GM19023 (cell line): ENCODE data around the gene HLCS.

Experiments
- ATAC-seq: cut with Tn5 transposase; IDR thresholded peaks from one replicate; pipeline ENCODE4 v1.9.1; 2021; ENCODE audit warnings: mild to moderate bottlenecking, moderate library complexity; ENCODE audit not compliant: unreplicated experiment

Gene HLCS

DNA sequence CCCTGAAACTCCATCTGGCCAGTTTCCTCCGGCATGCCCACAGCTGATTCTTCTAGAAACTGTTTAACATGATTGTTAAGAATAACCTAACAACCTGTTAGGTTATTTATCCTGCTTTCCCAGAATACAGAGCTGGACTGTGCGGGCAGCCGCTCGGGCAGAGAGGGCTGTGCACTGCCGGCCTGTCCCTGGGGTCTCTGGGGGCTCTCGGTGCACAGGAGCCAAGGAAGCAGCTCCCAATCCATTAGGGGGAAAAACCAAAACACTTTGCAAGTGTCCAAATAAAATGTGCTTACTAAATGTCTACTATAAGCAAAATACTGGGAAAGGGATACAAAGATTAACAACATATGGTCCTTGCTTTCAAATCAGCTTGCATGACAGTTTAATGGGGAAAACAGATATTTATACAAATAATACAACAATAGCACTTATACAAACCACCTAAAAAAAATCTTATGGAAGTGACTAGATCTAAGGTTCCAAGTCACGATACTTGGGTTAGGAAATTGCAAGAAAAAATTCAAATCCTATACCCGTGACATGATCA is 50.7 kb downstream of the HLCS start:
- ATAC-seq, result no peak

DNA sequence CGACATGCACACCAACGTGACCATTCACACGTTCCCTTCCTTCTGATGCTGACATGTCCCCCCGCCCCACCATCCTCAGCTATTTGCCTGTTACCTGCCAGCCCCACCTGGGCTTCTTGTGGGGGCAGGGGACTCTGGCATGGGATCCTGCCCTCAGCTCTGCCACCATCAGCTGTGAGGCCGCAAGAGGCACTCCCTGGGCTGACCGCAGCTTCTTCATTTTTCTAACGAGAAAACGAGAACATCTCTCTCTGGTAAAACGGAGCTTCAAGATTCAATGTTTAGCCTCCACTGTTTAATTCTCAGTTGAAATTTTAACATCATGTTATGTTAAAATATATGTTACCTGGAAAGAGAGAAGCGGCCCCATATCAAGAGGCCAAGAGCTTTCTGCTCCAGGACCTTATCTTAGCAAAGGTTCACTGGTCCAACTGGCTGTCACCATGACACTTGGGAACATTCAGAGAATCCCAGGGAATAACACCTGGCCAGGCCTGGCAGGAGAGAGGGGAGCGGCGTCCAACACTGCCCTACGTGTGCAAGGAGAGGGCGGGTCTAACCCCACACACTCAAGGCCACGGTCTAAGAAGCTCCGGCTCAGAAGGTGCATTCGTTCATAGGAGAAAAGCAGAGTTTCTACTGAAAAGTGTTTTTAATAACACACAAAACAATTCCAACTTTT is 51.3 kb downstream of the HLCS start:
- ATAC-seq, result no peak

GRCh38 chr21:36914244-36915013 is 52.0 kb downstream of the HLCS start:
- no peak for ATAC-seq

DNA sequence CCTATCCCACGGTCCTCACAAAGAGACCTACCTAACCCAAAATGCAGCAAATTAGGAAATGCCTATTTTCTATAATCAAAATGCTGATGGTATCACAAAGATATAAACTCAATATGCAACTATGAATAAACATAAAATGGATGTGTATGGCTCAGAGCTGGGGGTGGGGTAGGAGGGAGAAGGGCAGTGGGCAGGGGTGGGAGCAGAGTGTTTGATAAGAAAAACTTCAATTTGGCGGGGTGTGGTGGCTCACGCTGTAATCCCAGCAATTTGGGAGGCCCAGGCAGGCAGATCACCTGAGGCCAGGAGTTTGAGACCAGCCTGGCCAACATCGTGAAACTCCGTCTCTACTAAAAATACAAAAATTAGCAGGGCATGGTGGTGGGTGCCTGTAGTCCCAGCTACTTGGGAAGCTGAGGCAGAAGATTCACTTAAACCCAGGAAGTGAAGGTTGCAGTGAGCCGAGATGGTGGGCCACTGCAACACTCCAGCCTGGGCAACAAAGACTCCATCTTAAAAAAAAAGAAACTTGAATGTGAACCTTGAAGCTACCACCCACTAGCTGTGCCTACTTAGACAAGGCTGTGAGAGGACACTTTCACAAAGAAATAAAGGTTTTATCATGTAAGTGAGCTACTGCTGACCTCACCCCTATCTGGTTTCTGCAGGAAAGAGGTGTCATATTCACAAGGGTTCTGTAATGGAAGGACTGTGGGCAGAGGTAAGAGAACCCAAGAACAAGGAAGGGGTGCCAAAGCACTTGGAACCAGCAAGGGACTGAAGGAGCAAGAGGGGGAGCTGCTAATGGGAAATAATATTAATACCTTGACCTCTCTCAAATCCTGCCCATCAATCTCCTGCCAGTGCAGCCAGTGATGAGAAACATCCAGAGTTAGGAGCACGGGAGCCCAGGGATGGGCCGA is 53.0 kb downstream of the HLCS start:
- ATAC-seq, result no peak

DNA sequence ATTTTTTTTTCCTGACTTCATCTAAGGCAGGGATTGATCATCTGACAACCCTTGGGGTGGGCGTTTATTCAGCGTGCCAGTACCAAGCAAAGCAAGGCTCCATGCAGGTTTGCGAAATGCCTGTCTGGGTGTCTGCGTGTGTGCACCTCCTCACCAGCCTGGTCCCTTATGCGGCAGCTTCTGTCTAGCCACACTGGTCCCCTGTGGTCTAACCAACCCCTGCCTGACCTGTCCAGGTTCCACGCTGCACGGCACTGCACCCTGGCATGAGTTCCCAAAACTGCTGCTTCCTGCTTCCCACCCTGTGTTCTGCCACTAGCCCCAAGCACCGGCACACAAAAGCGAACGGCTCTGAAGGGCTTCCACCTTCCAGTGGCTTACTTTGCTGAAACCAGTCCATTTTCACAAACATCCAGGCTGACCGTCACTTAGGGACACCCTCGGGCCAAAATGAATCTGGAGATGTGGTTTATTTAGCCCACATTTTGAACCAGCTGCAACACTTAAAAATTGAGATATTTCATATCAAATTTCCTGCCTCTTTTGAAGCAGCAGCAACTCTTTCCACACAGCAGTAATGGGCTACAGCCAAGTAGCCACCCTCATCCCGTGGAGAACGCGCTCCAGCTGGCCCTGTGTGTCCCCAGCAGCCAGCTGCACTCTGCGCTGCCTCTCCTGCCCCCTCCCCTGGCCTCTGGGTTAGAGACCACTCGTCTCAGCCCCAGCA is 55.7 kb downstream of the HLCS start:
- ATAC-seq, result no peak

DNA sequence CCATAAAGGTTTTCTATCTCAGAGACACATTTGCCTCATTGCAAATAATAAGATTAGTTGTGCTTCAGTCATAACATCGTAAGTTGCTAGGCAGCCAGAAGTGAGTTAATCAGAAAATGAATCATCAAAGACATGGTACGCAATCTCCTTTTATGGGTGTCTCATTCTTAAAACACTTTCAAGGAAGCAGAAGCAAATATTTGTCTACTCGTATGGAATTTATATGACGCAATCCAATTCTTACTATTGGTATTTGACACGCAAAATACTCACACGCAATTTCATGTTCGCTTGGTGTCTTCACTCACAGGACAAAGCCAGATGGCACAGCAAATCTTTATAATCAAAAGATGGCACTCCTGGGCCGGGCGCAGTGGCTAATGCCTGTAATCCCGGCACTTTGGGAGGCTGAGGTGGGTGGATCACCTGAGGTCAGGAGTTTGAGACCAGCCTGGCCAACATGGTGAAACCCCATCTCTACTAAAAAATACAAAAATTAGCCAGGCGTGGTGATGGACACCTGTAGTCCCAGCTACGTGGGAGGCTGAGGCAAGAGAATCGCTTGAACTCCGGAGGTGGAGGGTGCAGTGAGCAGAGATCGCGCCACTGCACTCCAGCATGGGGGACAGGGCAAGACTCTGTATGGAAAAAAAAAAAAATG is 56.4 kb downstream of the HLCS start:
- no peak for ATAC-seq

DNA sequence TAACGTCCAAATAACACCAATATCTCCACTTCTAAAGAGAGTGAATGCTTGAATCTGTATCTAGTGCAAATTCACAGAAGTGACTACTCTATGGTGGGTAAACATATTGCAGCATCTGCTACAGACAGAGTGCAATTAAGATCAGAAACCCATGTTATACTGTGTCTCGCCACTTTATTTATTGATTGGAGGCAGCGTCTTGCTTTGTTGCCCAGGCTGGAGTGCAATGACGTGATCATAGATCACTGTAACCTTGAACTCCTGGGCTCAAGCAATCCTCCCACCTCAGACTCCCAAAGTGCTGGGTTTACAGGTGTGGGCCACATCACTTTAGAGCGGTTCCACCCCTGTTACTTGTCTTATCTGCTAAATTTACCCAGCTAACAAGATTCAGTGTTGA is 57.0 kb downstream of the HLCS start:
- no peak for ATAC-seq

DNA sequence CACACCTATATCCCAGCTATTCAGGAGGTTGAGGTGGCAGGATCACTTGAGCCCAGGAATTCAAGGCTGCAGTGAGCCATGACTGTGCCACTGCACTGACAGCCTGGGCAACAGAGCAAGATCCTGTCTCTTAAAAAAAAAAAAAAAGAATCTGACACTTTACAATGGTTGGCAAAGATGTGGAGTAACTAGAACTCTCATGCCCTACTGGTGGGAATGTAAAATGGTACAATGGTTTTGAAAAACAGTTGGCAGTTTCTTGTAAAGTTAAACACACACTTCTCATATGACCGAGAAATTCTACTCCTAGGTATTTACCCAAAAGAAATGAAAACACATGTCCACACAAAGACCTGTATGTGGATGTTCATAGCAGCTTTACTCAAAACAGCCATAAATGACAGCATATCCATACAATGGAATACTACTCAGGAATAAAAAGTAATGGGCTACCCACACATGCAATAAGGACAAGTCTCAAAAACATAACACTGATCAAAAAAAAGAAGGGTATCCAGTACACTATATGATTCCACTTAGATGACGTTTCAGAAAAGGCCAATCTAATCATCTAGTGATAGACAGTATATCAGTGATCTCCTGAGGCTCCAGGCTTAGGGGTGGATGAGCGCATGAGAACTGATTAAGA is 58.1 kb downstream of the HLCS start:
- ATAC-seq, result no peak

DNA sequence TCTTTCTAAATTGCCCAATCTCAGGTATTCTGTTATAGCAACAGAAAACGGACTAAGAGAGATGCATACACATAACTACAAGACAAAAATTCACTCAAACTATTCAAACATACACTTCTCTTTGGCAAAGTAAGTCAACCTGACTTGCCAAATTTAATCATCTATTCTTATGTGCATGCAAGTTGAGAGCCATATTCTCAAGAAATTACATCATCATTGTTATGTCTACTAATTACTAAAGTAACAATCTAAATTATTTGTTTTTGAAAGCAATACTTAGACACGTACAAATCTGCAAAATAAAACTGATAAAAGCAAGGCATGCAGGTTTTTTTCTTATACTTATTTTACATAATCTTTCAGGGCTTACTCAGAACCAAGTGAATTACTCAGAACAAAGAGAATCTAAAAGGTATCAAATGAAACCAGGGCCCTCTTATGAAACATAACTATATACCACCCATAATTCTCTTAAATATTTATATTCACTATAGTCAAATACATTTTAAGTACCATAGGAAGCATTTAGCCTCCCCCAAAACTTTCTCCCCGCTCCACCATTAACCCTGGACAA is 62.3 kb downstream of the HLCS start:
- ATAC-seq, result no peak

- ATAC-seq, result no peak
Observed at GRCh38 chr21:36902793-36903192, 63.7 kb downstream of the HLCS start.

DNA sequence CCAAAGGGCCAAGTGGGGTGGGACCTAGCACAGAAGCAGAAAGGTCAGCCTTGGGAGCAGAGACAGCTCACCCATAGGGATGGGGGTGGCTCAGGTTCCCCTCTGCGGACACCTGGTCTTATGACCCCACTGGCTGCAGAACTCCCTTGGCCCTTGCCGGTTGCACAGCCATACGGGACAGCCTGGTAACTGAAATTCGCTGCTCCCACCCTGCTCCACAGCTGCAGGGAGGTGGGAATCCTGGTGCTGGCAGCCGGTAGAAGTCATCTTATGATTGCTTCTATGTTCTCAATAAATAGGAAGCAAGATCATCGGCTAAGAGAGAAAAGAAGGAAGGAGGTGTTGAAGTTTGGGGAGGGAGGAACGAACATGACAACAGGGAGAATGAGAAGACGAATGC is 64.1 kb downstream of the HLCS start:
- no peak for ATAC-seq

DNA sequence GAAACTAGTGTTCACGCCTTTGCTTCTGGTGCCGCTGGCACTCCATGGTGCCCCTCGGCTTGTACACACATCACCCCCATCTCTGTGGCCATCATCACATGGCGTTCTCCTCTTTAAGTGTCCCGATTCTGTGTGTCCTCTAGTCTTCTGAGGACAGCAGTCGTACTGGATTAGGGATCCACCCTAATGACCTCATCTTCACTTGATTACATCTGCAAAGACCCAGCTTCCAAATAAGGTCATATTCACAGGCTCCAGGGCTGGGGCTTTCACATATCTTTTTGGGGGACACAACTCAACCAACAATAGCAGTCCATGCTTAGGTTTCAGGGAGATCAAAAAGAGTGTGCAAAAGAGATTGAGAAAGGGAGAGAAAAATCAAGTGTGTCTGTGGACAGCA is 64.9 kb downstream of the HLCS start:
- ATAC-seq, result no peak

GRCh38 chr21:36893581-36893980 is 72.9 kb downstream of the HLCS start:
- no peak for ATAC-seq

DNA sequence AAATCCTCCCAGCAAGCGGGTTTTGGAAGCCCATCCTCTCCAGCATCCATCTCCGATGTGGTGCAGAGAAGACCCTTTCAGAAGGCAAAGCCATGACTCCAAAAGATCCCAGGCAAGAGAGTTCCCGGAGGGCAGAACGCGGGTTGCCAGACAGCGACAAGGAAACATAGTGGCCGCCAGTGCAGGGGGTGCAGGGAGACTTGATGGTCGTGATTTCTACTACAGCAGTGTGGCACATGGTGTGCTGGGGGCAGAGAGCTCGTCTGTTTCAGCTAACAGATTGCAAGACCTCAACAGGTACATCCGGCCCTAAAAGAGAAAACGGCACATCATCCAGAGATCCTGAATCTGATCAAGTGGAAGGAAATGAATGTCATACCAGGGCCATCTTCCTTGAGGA is 74.3 kb downstream of the HLCS start:
- ATAC-seq, result no peak

DNA sequence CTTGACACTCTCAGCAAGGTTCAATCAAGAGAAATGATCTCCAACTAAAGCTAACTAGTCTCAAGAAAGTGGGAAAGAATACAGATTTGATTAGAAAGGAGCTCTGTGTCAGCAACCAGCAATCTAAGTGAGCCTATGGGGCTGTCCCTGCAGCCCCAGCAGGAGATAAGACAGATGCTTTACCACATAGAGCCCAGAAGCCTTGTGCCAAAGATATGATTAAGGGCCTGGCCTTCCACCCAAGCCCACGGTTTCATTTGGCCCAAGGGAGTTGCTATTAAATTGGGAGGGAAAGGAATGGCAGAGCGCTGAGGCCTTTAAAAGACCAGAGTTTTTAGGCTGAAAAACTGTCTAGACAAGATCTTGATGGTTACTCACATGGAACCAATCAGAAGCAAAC is 74.8 kb downstream of the HLCS start:
- no peak for ATAC-seq

- no peak for ATAC-seq
Observed at GRCh38 chr21:36891121-36891520, 75.3 kb downstream of the HLCS start.

GRCh38 chr21:36890086-36890485 is 76.4 kb downstream of the HLCS start:
- no peak for ATAC-seq

GRCh38 chr21:36889401-36889800 is 77.1 kb downstream of the HLCS start:
- no peak for ATAC-seq

DNA sequence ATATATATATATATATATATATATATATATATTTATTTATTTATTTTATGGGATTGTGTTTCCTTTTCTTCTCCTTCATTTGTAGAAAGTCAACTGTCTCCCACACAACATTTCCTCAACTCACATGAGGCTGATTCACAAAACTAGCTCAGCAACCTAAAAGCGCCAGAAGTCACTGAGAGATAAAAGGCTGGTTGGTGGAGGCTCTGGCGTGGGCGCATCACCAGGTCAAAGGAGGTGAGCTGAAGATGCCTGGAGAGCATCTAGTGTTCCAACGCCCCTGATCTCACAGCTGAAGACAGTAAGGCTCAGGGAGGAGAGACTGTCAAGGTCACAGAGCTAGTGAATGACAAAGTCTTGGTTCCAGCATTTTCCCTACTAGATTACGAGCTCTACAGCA is 78.0 kb downstream of the HLCS start:
- no peak for ATAC-seq
